Activated T-cell treated with anti-CD3 and anti-CD28 coated beads, Interleukin-2, amount 50 U/mL, for 4 hours (primary cell): Measurements from ENCODE around the gene SMPD3. TPM values are rescaled to one million over a fixed set of nuclear protein-coding genes. Genes with fewer than 3 reads are reported as not detected.

Experiments
- ATAC-seq, 2 donors: fragments of 200-7000 bp; cut with Tn5 transposase; one replicate each; pipeline ENCODE4 v1.10.0; 2021
- DNase-seq: peaks from one replicate; pipeline ENCODE4 v3.0.0-alpha.2; 2020
- H3K27me3 Mint-ChIP-seq: one replicate; pipeline ENCODE4 v1.8.0; 2021; ENCODE audit warnings: low read depth, mixed read lengths
- H3K36me3 Mint-ChIP-seq: one replicate; pipeline ENCODE4 v1.8.0; 2022; ENCODE audit warnings: mixed read lengths; ENCODE audit not compliant: insufficient read depth
- H3K4me1 Mint-ChIP-seq: one replicate; pipeline ENCODE4 v1.8.0; 2021; ENCODE audit warnings: low read depth, mixed read lengths
- H3K4me3 Mint-ChIP-seq: one replicate; pipeline ENCODE4 v1.8.0; 2021; ENCODE audit warnings: mild to moderate bottlenecking, moderate library complexity, mixed read lengths
- H3K9me3 Mint-ChIP-seq: one replicate; pipeline ENCODE4 v1.8.0; 2021; ENCODE audit warnings: mixed read lengths
- total RNA-seq, 3 donors: library from RNA; stranded (reverse); gene quantifications; one replicate each; pipeline ENCODE4 v1.2.1, GENCODE V29; 2021

The SMPD3 gene
- total RNA-seq, 3 donors from 2014 or later, result 0.24 to 0.71 (median 0.40) TPM

DNA sequence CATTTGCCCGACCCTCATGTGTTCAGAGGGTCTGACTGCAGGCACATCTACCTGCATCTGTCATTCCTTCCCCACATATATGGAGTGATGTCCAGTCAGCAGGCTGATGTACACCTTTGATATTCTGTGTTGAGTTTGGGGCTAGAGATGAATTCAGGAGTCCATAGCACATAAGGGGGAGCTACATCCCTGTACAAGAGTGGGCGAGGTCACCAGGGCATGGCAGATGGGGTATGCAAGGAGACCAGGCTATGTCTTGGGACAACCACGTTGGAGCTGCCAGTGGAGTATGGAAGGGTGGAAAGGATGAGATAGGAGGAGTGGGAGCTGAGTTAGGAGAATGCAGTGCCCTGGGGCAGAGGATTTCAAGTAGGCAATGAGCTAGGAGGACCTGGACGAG, 15.0 kb downstream of the SMPD3 start:
- peaks cover 4% of the 10 kb centered on the region for H3K9me3 Mint-ChIP-seq
- H3K4me1 Mint-ChIP-seq, result peaks cover 12% of the 10 kb centered on the region
- ATAC-seq (no peak), DNase-seq (no peak)
- H3K36me3 Mint-ChIP-seq, result peaks cover 3% of the 10 kb centered on the region
- no peaks in the 10 kb centered on the region for H3K27me3 Mint-ChIP-seq
- H3K4me3 Mint-ChIP-seq, result no peak overlapping the region

DNA sequence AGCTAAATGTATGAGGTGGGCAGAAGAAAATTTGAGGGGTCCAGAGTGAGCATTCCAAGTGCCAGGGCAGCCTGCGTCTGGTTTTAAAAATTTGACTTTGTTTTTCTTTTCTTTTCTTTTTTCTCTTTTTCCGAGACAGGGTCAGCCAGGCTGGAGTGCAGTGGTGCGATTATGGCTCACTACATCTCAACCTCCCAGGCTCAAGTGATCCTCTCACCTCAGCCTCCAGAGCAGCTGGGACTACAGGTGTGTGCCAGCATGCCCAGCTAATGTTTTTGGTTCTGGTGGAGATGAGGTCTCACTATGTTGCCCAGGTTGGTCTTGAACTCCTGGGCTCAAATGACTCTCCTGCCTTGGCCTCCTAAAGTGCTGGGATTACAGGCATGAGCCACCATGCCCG, 15.6 kb downstream of the SMPD3 start:
- no peak for ATAC-seq
- Mint-ChIP-seq H3K9me3 (peaks cover 4% of the 10 kb centered on the region), H3K4me1 (peaks cover 12% of the 10 kb centered on the region), H3K27me3 (no peaks in the 10 kb centered on the region), H3K36me3 (peaks cover 3% of the 10 kb centered on the region), H3K4me3 (no peak overlapping the region)
- no peak for DNase-seq

DNA sequence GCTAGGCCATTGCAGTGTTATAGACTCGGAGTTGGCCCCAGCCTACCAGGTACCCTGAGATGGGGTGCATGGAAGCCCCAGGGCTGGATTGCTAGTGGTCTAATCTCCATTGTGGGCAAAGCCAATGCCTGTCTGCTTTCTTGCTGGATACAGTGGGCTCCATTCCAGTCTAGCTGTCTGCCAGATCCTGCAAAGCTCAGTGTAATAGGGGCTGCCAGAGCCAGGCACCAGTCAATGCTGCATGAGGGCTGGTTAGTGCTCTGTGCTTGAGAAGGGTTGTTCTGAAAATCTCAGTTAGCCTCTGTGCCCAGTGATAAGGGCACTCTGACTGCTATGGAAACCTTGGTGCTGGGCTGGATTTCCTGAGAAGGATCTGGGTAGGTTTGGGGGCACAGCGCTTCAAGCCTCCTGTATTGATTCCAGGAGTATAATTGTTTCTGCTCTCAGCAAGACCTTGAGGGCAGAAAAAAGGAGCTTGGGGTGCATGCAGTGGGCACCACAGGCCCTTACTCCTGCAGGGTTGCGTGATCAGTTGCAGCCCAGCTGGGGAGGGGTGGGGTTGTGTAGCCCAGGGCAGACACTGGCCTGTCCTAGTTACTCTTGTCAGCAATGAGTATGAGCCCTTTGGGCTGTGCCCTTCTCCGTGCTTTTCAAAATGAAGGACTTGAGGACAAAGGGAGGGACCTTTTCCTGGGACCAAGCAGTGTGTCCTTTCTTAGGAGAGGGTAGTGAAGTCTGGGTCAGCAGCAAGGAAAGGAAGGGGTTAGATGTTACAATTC, 19.0 kb downstream of the SMPD3 start:
- Mint-ChIP-seq H3K4me1 (peaks cover 16% of the 10 kb centered on the region), H3K4me3 (no peak overlapping the region), H3K9me3 (no peaks in the 10 kb centered on the region), H3K36me3 (no peaks in the 10 kb centered on the region), H3K27me3 (no peaks in the 10 kb centered on the region)
- DNase-seq (no peak), ATAC-seq (no peak)

DNA sequence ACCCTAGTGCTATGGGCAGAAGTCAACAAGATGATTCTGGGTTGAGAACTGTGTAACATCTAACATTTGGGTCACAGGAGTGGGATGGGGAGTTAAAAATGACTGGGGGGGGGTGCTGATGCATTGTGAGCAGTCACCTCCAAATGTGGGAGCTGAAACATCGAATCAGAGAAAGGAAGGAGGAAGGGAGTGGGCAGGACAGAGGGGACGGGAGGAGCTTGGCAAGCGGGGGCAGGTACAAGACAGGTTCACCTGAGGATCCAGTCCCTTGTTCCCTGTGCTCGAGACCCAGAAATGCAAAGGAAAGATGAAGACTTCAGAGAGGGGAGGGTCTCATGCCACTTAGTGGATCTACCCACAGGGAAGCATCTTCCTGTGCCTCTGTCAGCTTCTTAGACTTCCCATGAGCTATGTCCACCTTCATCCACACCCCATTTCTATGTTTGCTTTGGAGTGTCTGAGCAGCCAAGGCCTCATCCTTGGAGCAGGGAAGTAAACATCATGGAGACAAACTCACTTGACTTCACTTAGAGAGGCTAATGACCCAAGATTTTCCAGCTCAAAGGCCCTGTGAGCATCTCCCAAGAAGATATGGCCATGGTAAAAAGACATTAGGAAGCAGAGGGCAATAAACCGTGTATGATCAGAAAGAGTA, 20.5 kb downstream of the SMPD3 start:
- no peak for ATAC-seq
- no peak for DNase-seq
- H3K27me3 Mint-ChIP-seq, result no peaks in the 10 kb centered on the region
- no peak overlapping the region for H3K4me3 Mint-ChIP-seq
- H3K9me3 Mint-ChIP-seq, result no peaks in the 10 kb centered on the region
- H3K4me1 Mint-ChIP-seq, result peaks cover 22% of the 10 kb centered on the region
- H3K36me3 Mint-ChIP-seq, result no peaks in the 10 kb centered on the region

DNA sequence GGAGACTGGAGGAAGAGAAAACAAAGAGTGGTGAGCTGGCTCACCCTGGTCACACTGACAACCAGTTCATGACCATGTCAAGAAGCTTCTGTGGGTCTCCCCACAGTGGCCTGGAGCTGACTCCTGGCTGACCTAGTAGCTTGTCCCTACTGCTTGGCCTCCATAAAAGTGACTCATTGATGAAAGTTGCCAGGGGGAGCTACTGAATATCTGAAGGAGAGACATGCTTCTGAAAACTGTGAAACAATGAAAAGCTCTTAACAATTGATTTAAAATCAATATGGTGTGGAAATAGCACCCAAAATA, 22.0 kb downstream of the SMPD3 start:
- Mint-ChIP-seq H3K27me3 (no peaks in the 10 kb centered on the region), H3K4me3 (no peak overlapping the region), H3K36me3 (no peaks in the 10 kb centered on the region), H3K9me3 (no peaks in the 10 kb centered on the region), H3K4me1 (peaks cover 32% of the 10 kb centered on the region)
- DNase-seq (no peak), ATAC-seq (no peak)

DNA sequence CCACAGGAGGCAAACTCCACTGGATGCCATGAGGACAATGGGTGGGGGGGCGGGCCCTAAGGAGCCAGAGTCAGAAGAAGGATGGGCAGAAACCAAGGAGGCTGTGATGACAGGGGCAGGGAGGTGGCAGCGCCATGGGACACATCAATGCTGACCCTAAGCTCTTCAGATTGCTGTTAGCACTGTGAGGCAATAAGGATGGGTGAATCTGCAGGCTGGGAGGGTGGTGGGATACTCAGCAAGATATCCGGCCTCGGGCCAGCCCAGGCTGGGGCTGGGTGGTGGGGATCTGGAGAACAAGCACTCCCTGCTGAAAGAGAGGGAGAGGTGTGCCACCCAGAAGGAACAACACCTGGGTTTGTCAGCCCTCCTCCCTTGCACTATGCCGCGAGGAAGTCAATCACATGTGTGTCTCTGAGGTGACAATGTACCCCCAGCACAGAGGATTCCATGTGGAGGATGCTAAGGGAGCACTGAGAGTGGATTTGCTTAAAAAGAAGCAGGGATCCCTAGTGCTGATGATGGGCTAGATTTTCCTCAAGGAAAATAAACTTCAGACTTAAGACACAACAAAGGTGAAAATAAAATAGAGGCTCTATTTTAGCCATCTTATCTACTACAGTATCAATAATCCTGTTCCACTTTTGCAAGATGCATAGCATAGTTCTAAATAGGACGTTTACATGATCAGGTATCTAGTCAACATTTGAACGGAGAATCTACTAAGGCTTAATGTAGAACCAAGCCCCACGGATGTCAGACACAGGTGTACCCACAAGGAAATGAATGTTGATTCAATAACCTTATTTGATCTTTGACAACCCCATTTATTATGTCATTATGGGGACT, 22.6 kb downstream of the SMPD3 start:
- H3K36me3 Mint-ChIP-seq, result no peaks in the 10 kb centered on the region
- no peak for ATAC-seq

DNA sequence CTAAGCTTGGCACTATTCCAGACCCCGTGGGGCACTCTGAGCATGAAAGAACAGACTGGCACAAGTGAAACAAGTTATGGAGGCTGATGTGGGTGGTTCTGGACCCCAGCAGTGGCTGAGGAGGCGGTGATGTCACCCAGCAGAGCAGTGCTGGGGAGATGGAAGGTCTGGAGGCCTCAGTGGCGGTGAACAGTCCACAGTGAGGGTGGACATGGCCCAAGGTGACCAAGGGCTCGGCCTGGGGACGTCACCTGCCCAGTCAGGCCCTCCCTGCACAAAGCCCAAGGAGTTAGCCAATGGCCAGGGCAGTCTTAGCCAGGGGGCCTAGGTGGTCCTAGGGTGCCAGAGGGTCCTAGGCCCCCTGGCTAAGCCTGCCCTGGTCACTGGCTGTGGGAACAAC, 24.5 kb downstream of the SMPD3 start:
- DNase-seq (no peak), ATAC-seq (no peak)
- H3K27me3 Mint-ChIP-seq, result no peaks in the 10 kb centered on the region
- H3K4me3 Mint-ChIP-seq, result no peak overlapping the region
- H3K4me1 Mint-ChIP-seq, result peaks cover 48% of the 10 kb centered on the region
- H3K9me3 Mint-ChIP-seq, result no peaks in the 10 kb centered on the region
- no peaks in the 10 kb centered on the region for H3K36me3 Mint-ChIP-seq

More for the DNA sequence above, 22.6 kb downstream of the SMPD3 start:
- Mint-ChIP-seq H3K4me1 (peaks cover 36% of the 10 kb centered on the region), H3K27me3 (no peaks in the 10 kb centered on the region), H3K4me3 (no peak overlapping the region), H3K9me3 (no peaks in the 10 kb centered on the region)
- DNase-seq, result no peak

DNA sequence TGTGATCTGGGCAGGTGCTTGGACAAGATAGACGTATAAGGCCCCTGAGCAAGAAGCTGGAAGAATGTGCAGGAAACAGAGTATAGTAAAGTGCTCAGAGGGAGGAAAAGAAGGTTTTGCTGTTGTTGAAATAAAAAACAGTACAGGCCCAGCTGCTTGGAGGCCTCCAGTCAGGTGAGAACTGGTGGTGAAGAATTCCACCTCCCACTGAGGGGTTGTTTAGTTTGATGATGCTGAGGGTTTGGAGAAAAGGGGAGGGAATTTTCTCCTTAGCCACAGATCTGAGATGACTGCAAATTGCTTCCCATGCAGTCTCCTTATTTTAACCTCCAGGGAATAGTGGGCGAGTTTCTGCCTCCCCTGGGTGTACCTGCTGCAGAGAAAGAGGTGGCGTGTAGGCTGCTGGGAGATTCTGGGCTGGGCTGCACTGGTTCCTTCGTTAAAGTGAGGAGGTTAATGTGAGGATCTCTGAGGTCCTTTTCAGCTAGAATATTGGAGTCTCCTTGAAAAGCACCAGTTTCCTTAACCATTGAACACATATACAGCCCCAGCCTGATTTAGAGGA, 25.8 kb downstream of the SMPD3 start:
- no peaks in the 10 kb centered on the region for H3K36me3 Mint-ChIP-seq
- no peaks in the 10 kb centered on the region for H3K27me3 Mint-ChIP-seq
- ATAC-seq (no peak), DNase-seq (no peak)
- H3K4me3 Mint-ChIP-seq, result no peak overlapping the region
- no peaks in the 10 kb centered on the region for H3K9me3 Mint-ChIP-seq
- peaks cover 61% of the 10 kb centered on the region for H3K4me1 Mint-ChIP-seq

DNA sequence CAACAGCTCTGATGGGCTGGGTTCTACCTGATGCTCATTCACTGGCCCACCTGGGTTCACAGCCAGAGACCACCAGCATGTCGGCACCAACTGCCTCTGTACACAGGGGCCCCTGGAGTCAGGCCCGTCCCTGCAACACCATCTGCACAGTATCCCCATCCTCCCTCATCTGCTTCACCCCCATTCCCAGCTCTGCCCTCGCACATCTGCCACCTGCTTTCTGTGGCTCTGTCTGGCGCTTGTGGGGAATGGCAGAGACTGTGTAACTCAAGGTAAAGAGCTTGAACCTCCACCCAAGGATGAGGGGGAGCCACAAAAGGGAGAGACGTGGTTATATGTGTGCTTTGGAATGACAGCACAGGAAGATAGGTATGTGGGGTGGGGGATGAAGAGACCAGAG, 27.2 kb downstream of the SMPD3 start:
- Mint-ChIP-seq H3K27me3 (no peaks in the 10 kb centered on the region), H3K4me1 (peaks cover 71% of the 10 kb centered on the region), H3K9me3 (no peaks in the 10 kb centered on the region), H3K4me3 (no peak overlapping the region), H3K36me3 (no peaks in the 10 kb centered on the region)
- ATAC-seq (no peak), DNase-seq (no peak)

DNA sequence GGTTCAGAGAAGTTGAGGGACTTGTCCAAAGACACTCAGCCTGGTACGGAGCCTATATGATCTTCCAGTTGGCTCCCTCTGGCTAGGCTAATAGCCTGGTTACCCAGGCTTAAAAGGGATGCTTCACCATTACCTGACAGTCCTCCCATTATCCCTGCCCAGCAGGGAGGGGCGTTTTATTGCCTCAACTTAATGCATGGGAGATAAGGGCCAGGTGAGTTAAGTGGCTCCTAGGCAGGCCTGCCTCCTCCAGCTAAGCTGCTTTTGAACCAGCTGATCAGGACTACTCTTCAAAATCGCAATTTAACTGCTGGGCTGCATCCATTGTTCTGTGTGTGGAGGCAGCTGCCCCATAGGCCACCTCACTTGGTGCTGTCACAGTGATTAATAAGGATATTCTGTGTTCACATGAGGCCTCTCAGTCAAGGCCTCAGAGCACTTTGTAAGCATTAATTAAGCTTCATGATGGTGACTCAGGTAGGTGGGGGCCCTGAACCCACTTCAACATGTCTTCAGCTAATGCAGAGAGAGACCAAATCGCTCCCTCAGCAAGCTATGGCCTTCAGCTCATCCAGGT, 27.9 kb downstream of the SMPD3 start:
- Mint-ChIP-seq H3K36me3 (no peaks in the 10 kb centered on the region), H3K9me3 (no peaks in the 10 kb centered on the region), H3K4me3 (no peak overlapping the region), H3K27me3 (no peaks in the 10 kb centered on the region), H3K4me1 (peaks cover 69% of the 10 kb centered on the region)
- DNase-seq (no peak), ATAC-seq (no peak)

DNA sequence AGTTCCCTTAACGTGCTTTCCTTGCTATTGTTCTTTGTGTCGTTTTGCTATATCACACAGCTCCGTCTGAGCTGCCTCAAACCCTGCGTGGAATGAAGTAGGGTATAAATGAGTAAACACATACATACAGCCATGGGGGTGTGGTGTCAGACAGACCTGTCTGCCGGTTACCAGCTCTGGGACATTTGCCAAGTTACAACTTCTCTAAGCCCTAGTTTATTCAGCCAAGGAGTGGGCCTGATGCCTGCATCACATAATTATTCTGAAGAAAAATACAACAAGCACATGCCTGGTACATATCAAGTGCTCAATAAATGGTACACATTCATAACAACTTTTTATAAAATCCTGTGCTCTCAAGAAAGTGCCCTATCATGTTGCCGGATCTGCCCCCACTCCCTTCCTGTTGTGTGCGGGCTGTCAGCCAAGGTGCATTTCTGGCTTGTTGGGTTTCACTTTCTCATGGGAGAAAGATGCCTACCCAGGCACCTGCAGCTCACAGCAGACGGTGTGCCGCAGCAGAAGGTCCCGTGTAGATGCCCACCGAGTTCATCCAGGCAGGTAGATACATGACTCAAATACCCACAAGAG, 30.5 kb downstream of the SMPD3 start:
- ATAC-seq (peak; percentile 86 to 91), DNase-seq (peak; percentile 55)
- H3K9me3 Mint-ChIP-seq, result no peaks in the 10 kb centered on the region
- no peaks in the 10 kb centered on the region for H3K27me3 Mint-ChIP-seq
- peak overlapping the region; percentile 77 for H3K4me3 Mint-ChIP-seq
- H3K4me1 Mint-ChIP-seq, result peaks cover 63% of the 10 kb centered on the region
- no peaks in the 10 kb centered on the region for H3K36me3 Mint-ChIP-seq

DNA sequence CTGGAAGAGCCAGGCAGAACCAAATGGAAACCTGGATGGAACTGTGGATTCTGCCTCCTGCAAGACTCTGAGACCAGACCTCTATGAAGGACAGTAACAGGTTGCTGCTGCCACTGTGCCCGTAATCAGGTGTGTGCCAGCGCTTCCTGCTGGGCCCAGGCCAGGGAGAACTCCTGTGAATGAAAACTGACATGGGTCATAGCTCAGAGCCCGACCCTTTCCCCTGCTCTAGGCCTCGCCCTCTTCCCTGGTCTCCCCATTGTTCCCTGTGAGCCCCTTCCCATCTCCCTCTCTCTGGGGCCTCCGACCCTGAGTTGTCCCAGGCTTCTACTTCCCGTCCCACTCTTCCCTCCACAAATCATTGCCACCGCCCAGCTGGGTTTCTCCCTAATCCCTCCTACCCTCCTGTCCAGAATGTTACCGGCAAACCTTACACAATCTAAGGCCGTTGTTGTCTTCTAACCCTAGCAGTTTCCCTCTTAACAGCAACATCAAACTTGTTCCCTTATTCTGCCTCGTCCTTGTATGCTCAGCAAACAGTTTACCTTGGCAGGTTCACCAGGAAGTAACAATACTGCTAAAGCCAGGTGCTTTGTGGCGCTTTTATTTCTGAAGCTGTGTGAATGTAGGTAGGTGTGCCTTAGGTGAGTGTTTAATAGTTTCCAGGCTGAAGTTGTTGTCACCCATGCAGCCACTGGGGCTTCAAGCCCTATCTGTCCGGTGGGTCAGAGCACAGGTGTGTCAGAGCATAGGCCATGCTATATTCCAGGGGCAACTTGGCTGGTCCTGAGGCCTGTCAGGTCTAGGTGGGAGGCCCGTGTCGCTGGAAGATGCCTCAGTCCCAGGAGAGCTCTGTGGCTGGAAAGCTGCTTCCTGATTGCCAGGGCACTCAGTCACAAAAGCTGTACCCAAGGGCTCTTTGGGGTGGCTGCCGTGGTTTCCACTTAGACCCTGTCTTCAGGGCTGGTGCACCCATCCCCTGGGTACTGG, 32.0 kb downstream of the SMPD3 start:
- H3K9me3 Mint-ChIP-seq, result no peaks in the 10 kb centered on the region
- no peak overlapping the region for H3K4me3 Mint-ChIP-seq
- DNase-seq, result no peak
- H3K27me3 Mint-ChIP-seq, result no peaks in the 10 kb centered on the region
- no peaks in the 10 kb centered on the region for H3K36me3 Mint-ChIP-seq
- ATAC-seq, result no peak
- H3K4me1 Mint-ChIP-seq, result peaks cover 53% of the 10 kb centered on the region

DNA sequence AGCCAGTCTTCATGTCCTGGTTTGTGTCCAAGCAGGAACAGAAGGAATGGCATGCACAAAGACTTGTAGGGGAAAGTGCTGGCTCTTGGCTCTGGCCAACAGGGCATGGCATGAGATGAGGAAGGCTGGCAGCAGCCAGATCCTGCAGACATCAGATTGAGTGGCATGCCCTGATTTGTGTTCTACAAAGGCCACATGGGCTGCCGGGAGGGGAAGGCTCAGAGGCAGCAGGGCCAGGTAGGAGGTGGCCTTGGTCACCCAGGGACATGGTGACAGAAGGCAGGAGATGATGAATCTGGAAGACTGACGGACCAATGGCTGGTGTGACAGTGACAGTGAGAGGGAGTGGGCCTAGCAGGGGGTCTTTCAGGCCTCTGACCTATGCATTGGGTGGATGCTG, 33.7 kb downstream of the SMPD3 start:
- no peak overlapping the region for H3K4me3 Mint-ChIP-seq
- H3K36me3 Mint-ChIP-seq, result no peaks in the 10 kb centered on the region
- no peaks in the 10 kb centered on the region for H3K9me3 Mint-ChIP-seq
- DNase-seq (no peak), ATAC-seq (no peak)
- H3K4me1 Mint-ChIP-seq, result peaks cover 49% of the 10 kb centered on the region
- no peaks in the 10 kb centered on the region for H3K27me3 Mint-ChIP-seq
